DOHH2 (cell line): Measurements from ENCODE around the gene POMGNT1.
A peak's percentile ranks its signal among the peaks of the same experiment; 100 is the strongest.

Experiments used
- H3F3A ChIP-seq: fragments of 200-600 bp; sonication (generic), shearing (Covaris generic); 2 replicates; pipeline ENCODE4 v1.6.0; 2016; ENCODE audit warnings: antibody characterized with exemption, mild to moderate bottlenecking; ENCODE audit not compliant: control insufficient read depth, insufficient read depth
- H3K27ac ChIP-seq: fragments of 200-600 bp; sonication (generic); 2 replicates; pipeline ENCODE4 v1.5.1; 2014; ENCODE audit warnings: low read depth, mild to moderate bottlenecking, low read length, moderate library complexity
- H3K27me3 ChIP-seq: fragments of 200-600 bp; sonication (generic); 2 replicates; pipeline ENCODE4 v1.6.1; 2014; ENCODE audit warnings: mild to moderate bottlenecking, low read length, mixed read lengths; ENCODE audit not compliant: control insufficient read depth
- H3K36me3 ChIP-seq: fragments of 200-600 bp; sonication (generic); 2 replicates; pipeline ENCODE4 v1.6.1; 2014; ENCODE audit warnings: mild to moderate bottlenecking, low read length, moderate library complexity, mixed read lengths; ENCODE audit not compliant: control insufficient read depth
- H3K4me1 ChIP-seq: fragments of 200-600 bp; sonication (generic); 2 replicates; pipeline ENCODE4 v1.6.1; 2014; ENCODE audit warnings: mild to moderate bottlenecking, low read length, mixed read lengths; ENCODE audit not compliant: control insufficient read depth
- H3K4me2 ChIP-seq: fragments of 200-600 bp; sonication (generic); 2 replicates; pipeline ENCODE4 v1.6.0; 2014; ENCODE audit warnings: mild to moderate bottlenecking, low read length, moderate library complexity
- H3K4me3 ChIP-seq: fragments of 200-600 bp; sonication (generic); 2 replicates; pipeline ENCODE4 v1.5.1; 2014; ENCODE audit warnings: mild to moderate bottlenecking, low read length, mixed read lengths
- H3K79me2 ChIP-seq: fragments of 200-600 bp; sonication (generic); 2 replicates; pipeline ENCODE4 v1.6.1; 2014; ENCODE audit warnings: mild to moderate bottlenecking, low read length, mixed read lengths; ENCODE audit not compliant: control insufficient read depth
- H3K9me2 ChIP-seq: fragments of 200-600 bp; sonication (generic); replicated peaks from 2 replicates; pipeline ENCODE4 v1.6.1; 2014; ENCODE audit warnings: mild to moderate bottlenecking, low read length, mixed read lengths; ENCODE audit not compliant: control insufficient read depth
- H3K9me3 ChIP-seq: fragments of 200-600 bp; sonication (generic); 2 replicates; pipeline ENCODE4 v1.6.1; 2014; ENCODE audit warnings: antibody characterized with exemption, low read length, mixed read lengths; ENCODE audit not compliant: control insufficient read depth, insufficient read depth
- H4K20me1 ChIP-seq: fragments of 200-600 bp; sonication (generic); 2 replicates; pipeline ENCODE4 v1.6.0; 2014; ENCODE audit warnings: low read depth, mild to moderate bottlenecking, antibody characterized with exemption, low read length, moderate library complexity; ENCODE audit not compliant: control insufficient read depth, insufficient read depth
- EZH2phosphoT487 ChIP-seq: fragments of 200-600 bp; sonication (generic); IDR thresholded peaks from 2 replicates; pipeline ENCODE4 v1.6.1; 2017; ENCODE audit warnings: borderline replicate concordance, mild to moderate bottlenecking, antibody characterized with exemption, low read length, moderate library complexity, mixed read lengths
- TF ChIP-seq, protein P1 (sequence below): fragments of 200-600 bp; sonication (generic); IDR thresholded peaks from one replicate; pipeline ENCODE4 v1.5.1; 2014; ENCODE audit warnings: antibody characterized with exemption, mild to moderate bottlenecking, low read depth, low read length; ENCODE audit not compliant: poor library complexity, severe bottlenecking

POMGNT1 gene

GRCh38 chr1:46179138-46180081 lies 18.8 kb downstream of the POMGNT1 start:
- no peaks in the 10 kb centered on the region for H3K9me3 ChIP-seq
- 0 out of 2 replicates have a peak overlapping the region, but pooled peaks have one; percentile 4 for H3K4me3 ChIP-seq
- no peaks in the 10 kb centered on the region for H3F3A ChIP-seq
- H3K27ac ChIP-seq, result no peak overlapping the region
- H3K4me2 ChIP-seq, result peak overlapping the region; percentile 30
- no peaks in the 10 kb centered on the region for H4K20me1 ChIP-seq
- no peak for TF ChIP-seq EZH2phosphoT487
- TF ChIP-seq, protein P1, sequence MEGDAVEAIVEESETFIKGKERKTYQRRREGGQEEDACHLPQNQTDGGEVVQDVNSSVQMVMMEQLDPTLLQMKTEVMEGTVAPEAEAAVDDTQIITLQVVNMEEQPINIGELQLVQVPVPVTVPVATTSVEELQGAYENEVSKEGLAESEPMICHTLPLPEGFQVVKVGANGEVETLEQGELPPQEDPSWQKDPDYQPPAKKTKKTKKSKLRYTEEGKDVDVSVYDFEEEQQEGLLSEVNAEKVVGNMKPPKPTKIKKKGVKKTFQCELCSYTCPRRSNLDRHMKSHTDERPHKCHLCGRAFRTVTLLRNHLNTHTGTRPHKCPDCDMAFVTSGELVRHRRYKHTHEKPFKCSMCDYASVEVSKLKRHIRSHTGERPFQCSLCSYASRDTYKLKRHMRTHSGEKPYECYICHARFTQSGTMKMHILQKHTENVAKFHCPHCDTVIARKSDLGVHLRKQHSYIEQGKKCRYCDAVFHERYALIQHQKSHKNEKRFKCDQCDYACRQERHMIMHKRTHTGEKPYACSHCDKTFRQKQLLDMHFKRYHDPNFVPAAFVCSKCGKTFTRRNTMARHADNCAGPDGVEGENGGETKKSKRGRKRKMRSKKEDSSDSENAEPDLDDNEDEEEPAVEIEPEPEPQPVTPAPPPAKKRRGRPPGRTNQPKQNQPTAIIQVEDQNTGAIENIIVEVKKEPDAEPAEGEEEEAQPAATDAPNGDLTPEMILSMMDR, result peak; percentile 94
- H3K9me2 ChIP-seq, result no peaks in the 10 kb centered on the region
- no peaks in the 10 kb centered on the region for H3K79me2 ChIP-seq
- H3K27me3 ChIP-seq, result no peaks in the 10 kb centered on the region
- peaks cover 6% of the 10 kb centered on the region for H3K4me1 ChIP-seq
- no peaks in the 10 kb centered on the region for H3K36me3 ChIP-seq

- no peak for TF ChIP-seq EZH2phosphoT487
- TF ChIP-seq, protein P1, result no peak
- no peak within 1 kb of the TSS for H3K4me2 ChIP-seq
- H3F3A ChIP-seq, result no peaks in the 10 kb centered on the region
- no peak within 1 kb of the TSS for H3K27ac ChIP-seq
- no peaks in the 10 kb centered on the region for H3K9me2 ChIP-seq
- no peaks in the 10 kb centered on the region for H3K79me2 ChIP-seq
- H3K36me3 ChIP-seq, result no peaks in the 10 kb centered on the region
- peaks cover 19% of the 10 kb centered on the region for H3K4me1 ChIP-seq
- H4K20me1 ChIP-seq, result no peaks in the 10 kb centered on the region
- no peak within 1 kb of the TSS for H3K4me3 ChIP-seq
- H3K27me3 ChIP-seq, result no peaks in the 10 kb centered on the region
- H3K9me3 ChIP-seq, result no peaks in the 10 kb centered on the region
Observed at GRCh38 chr1:46176211-46176865, 21.9 kb downstream of the POMGNT1 start, which contains the start of gene P3R3URF. TSS of gene P3R3URF (minus strand) at chr1:46176488. CDS start at chr1:46176471, 17 bp downstream.

GRCh38 chr1:46175243-46175642 lies 23.0 kb downstream of the POMGNT1 start:
- H4K20me1 ChIP-seq, result no peaks in the 10 kb centered on the region
- H3K4me1 ChIP-seq, result peaks cover 22% of the 10 kb centered on the region
- H3K9me3 ChIP-seq, result no peaks in the 10 kb centered on the region
- TF ChIP-seq, protein P1, result no peak
- no peak for TF ChIP-seq EZH2phosphoT487
- no peaks in the 10 kb centered on the region for H3F3A ChIP-seq
- no peak overlapping the region for H3K4me2 ChIP-seq
- H3K27ac ChIP-seq, result no peak overlapping the region
- no peaks in the 10 kb centered on the region for H3K9me2 ChIP-seq
- no peaks in the 10 kb centered on the region for H3K27me3 ChIP-seq
- no peaks in the 10 kb centered on the region for H3K79me2 ChIP-seq
- no peak overlapping the region for H3K4me3 ChIP-seq
- no peaks in the 10 kb centered on the region for H3K36me3 ChIP-seq
